T-helper 2 cell (primary cell): ENCODE results near the gene SLC25A46.
A peak's percentile ranks its signal among the peaks of the same experiment; 100 is the strongest.
"Not testable (repeated sequence)": the region's sequence is repeated elsewhere in the genome, so short reads cannot be mapped to it uniquely, and the experiment has no call there.

Source experiments
- DNase-seq, 5 experiments: peaks; one replicate each; pipeline versions ENCODE4 v3.0.0 to v3.0.0-alpha.2; 2012 to 2022

SLC25A46 gene

DNA sequence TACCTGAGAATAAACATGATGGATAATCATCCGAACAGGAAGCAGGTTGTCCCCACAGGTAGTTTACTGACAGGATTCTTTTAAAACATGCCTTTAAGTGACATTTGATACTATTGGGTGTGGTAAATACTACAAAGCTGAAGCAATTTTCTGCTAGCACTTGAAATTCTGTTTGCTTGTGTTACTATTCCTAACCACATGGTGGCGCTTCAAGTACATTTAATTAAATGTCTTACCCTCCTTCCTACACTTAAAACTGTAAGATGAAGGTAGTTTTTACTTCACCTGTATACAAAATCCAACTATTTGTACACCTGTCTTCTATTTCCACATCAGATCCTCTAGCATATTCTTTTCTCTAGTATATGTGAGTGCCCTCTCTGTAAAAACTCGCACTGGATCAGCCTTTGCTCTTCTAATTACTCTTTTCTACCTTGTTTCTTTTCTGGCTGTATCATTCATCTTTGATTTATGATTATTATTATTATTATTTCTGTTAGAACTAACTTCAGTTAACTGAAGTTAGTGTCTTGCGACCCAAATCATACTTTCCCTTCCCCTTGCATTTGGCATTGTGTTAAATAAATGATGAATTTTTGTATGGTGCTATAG lies 18.4 kb downstream of the SLC25A46 start:
- peak in 1 of 5 experiments; percentile 66 for DNase-seq

DNA sequence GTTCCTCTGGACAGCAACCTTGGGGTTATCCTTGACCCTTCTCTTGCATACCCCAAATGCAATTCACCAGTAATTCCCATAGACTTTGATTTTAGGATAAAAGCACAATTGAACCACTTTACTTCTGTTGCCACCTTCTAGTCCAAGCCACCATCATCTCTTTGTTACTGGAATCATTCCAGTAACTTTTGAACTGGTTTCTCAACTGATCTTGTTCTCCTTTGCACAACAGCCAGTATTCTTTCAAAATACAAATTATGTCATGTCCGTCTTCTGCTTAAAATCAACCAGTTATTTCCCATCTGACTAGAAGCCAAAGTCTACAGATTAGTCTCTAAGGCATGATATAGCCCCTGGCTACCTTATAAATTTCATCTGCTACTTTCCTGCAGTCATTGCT lies 21.4 kb downstream of the SLC25A46 start:
- DNase-seq = no peak

DNA sequence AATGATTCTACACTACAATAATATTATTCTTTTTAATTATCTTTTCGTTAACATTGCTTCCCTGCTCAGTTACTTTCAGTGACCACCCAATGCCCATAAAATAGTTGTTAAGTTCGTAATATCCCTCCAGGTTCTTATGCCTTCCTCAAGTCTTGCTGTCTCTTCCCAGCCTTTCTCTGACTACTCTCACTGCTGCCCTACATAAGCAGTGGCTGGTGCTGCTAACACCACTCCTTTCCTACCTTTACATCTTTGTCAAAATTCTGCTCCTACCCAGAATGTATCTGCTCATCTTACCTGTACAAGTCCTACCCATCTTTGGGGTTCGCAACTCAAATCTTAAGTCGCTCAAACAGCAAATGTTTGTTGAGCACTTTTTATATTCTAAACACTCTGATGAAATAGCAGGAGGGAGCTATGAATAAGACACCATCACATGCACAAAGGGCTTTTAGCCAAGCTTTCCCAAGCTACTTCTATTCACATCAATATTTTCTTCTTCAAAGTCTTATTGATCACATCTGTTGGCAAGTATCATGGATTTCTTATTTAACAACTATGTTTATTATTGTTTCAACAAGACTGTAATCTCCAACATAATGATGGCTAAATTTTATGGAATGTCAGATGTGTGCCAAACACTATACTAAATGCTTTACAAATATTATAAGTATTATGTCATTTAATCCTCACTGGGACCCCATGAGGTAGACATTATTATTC lies 29.5 kb downstream of the SLC25A46 start:
- DNase-seq = no peak

DNA sequence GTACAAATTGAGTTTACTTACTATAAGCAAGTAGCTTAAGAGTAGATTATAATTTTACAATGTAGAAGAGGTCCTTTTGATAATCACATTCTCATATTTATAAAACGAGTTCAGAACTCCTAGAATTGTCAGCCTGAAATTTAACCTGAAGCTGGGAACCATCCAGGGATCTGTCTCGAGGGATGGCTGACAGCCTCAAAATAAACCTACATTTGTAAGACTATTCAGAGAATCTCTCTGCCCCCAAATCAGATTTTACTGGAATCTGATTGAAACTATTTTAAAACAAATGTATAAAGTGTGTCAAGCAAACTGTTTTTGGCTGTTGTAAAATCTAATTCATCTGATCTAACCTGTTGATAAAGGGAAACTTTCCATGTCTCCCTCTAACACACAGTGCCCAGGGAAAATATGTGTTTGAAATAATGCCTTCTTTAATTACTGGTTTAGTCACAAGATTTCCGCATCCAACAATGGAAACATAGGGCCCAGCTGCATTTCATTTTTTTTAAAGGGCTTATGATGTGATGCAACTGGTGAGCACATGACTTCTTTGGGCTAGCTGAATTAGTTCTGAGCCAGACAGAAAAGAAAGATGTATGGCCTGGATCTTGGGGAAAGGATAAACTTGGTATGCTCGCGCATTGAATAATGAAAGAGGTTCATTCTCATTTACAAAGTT lies 30.3 kb downstream of the SLC25A46 start:
- no peak for DNase-seq

DNA sequence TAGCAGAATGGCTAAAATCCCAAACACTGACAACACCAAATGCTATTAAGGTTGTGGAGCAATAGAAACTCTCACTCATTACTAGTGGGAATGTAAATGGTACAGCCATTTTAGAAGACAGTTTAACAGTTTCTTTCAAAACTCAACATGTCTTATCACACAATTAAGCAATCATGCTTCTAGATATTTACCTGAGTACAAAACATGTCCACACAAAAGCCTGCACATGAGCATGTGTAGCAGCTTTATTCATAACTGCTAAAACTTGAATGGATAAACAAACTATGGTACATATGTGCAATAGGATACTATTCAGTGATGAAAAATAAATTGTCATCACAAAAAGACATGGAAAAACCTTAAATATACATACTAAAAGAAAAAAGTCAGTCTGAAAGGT lies 31.5 kb downstream of the SLC25A46 start:
- DNase-seq = no peak

DNA sequence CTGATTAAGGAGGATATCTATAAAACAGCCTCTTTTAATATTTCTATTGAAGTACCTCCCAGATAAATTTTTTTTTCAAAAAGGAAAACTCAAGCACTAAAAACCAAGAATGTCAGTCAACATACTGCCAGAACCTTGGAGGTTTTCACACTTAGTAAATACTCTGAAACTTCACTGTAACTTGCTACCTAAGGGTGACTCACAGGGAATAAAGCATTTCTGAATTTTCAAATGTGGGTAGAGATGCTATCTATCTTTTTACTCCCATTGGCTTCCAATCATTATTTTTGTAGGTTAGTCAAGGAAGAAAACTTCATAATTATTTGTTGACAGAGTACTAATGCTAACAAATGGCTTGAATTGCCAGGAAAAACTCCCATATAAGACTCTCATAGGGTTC lies 46.1 kb downstream of the SLC25A46 start:
- no peak for DNase-seq

DNA sequence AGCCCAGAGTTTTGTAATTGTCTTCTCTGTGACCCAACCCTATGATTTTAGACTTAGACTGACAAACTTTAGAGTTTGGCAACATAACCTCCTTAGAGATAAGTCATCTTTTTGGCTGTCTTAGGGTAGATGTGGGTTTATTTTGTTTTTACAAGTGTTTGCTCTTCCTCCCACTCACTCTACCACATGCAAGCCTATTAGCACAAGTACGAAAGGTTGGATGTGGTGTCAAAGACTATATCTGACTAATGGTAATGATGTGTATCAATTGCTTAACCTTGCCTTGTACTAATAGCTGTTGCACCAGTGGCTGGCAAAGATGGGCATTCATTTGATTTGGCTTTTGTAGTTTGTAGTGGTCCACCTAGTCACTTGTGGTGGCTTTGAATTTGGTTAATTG lies 46.5 kb downstream of the SLC25A46 start:
- peak in 1 of 5 experiments; percentile 8 for DNase-seq

DNA sequence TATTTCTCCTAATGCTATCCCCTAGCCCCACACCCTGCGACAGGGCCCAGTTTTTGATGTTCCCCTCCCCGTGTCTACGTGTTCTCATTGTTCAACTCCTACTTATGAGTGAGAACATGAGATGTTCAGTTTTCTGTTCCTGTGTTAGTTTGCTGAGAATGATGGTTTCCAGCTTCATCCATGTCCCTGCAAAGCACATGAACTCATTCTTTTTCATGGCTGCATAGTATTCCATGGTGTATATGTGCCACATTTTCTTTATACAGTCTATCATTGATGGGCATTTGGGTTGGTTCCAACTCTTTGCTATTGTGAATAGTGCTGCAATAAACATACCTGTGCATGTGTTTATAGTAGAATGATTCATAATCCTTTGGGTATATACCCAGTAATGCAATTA lies 49.2 kb downstream of the SLC25A46 start:
- DNase-seq = not testable (repeated sequence)

DNA sequence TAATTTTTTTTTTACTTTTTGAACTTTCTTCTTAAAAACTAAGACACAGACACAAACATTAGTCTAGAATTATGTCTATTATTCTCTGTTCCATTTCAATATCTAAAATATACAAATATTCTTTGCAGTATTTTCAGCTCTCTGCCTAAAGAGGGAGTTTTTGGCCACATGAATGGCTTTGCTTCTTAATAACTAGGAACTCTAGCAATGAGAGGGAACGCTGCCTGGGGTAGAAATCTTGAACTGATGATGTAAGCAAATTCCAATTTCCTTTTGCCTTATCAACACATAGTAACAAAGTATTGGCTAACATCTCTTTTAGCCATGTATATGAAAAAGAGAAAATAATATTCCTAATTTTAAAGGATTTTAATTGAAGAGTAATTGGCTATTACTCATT lies 51.9 kb downstream of the SLC25A46 start:
- no peak for DNase-seq

DNA sequence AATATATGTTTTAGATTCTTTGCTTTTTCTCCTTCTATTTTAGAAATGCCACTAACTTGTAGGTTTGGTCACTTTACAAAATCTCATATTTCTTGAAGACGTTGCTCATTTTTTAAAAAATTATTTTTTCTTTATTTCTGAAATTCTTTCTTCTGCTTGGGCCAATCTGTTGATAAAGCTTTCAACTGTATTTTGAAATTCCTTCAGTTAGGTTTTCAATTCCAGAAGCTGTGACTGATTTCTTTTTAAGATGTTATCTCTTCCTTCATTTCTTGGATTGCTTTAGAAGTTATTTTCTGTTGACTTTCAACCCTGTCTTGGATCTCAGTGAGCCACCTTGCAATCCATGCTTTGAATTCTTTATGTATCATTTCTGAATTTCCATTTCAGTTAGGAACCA lies 64.2 kb downstream of the SLC25A46 start:
- peak in 1 of 5 experiments; percentile 10 for DNase-seq

DNA sequence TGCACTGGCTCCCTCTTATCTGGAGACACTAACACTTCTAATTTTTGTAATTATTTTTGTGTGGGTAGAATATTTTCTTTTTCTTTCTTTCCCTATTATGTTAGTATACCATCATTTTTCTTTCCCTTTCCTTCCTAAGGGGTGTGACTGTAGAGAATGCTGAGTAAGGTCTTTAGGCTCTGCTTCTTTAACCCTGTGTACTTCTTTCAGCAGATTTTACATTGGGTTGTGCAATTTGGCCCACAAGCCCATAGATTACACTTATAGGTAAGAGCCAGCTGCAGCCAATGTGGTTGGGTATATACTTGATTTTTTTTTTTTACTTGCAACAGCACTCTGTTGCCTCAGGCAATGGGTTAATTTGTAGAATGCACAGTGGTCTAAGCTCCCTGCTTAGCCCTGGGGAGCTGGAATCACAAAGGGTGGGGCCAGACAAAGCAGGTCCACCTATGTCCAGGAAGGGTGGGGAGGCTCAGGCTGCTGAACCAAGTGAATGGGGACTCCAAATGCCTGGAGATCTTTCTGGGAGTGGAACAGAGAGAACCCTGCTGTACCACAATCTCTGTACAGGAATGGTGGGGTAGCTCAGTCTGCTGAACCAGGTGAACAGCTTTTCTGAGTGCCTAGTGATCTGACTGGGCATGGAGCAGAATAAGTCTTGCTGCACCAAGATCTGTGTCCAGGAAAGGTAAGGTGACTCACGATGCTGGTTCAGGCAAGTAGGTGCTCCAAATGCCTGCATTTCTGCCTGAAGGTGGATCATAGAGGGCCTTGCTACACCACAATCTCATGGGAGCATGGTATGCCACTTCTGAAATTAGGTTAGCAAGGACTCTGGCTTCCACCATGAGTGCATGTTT lies 64.9 kb downstream of the SLC25A46 start:
- no peak for DNase-seq

DNA sequence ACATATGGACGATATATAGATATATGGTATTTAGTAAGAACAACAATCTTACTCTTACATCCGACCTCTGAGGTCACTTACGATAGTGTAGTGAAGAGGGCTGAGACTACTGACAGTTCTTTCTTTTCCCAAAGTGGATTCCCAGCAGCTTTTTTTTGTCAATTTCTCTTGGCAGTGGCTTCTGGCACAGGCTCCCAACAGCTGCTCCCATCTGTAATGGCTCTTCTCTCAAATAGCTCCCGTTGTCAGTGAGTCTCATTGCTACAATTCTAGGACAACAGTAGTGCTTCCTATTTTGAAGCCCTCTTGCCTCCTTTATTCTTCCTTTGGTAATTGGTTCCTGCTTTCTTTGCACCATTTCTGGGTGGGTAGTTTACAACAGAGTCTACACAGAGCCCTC lies 68.4 kb downstream of the SLC25A46 start:
- DNase-seq = no peak

DNA sequence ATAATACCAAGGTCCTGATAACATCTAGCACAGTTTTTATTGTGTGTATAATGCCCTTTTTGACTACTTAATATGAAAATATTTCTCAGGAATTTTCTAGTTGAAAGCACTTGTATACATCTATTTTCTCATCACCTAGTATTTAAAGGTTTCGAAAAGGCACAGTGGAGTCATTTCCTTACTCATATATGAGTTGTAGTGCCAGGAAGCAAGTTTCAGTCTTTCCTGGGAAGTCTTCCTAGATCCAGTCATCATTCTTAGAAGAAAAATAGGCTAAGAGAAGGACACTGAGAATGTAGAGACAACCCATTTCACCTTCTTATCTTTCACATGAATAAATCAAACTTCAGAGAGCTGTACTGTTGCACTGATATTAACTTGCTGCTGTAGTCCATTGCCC lies 70.2 kb downstream of the SLC25A46 start:
- no peak for DNase-seq
